Glutamatergic neuron (in vitro differentiated cells): Measurements from ENCODE around the gene TMC3. TPM values are rescaled to one million over a fixed set of nuclear protein-coding genes. Genes with fewer than 3 reads are reported as not detected.
"Not testable (repeated sequence)": the region's sequence is repeated elsewhere in the genome, so short reads cannot be mapped to it uniquely, and the experiment has no call there.

Experiments used
- DNase-seq: peaks from one replicate; pipeline ENCODE4 v3.0.0; 2022
- H3K27ac Mint-ChIP-seq: one replicate; pipeline ENCODE4 v1.8.0; 2020; ENCODE audit warnings: mild to moderate bottlenecking, mixed read lengths, inconsistent platforms; ENCODE audit not compliant: unreplicated experiment
- H3K27me3 Mint-ChIP-seq: one replicate; pipeline ENCODE4 v1.8.0; 2020; ENCODE audit warnings: mild to moderate bottlenecking, moderate library complexity, mixed read lengths, inconsistent platforms; ENCODE audit not compliant: unreplicated experiment
- H3K36me3 Mint-ChIP-seq: one replicate; pipeline ENCODE4 v1.8.0; 2020; ENCODE audit warnings: mild to moderate bottlenecking, mixed read lengths, inconsistent platforms; ENCODE audit not compliant: unreplicated experiment
- H3K4me1 Mint-ChIP-seq: one replicate; pipeline ENCODE4 v1.8.0; 2020; ENCODE audit warnings: mild to moderate bottlenecking, low read depth, mixed read lengths, inconsistent platforms; ENCODE audit not compliant: unreplicated experiment
- H3K4me3 Mint-ChIP-seq: one replicate; pipeline ENCODE4 v1.8.0; 2020; ENCODE audit warnings: mild to moderate bottlenecking, mixed read lengths, inconsistent platforms; ENCODE audit not compliant: unreplicated experiment
- H3K9me3 Mint-ChIP-seq: one replicate; pipeline ENCODE4 v1.8.0; 2020; ENCODE audit warnings: mild to moderate bottlenecking, moderate library complexity, mixed read lengths, inconsistent platforms; ENCODE audit not compliant: unreplicated experiment
- CTCF ChIP-seq: fragments of 200-600 bp; sonication (generic); IDR thresholded peaks from one replicate; pipeline ENCODE4 v1.5.0; 2021; ENCODE audit not compliant: partially characterized antibody, unreplicated experiment
- total RNA-seq: library from RNA; stranded (reverse); fragmentation: NEBNext Ultra II Directional; extraction: Animal tissue kit (Norgen Biotek cat#: 25700); gene quantifications from one replicate; pipeline ENCODE4 v1.2.1, GENCODE V29; 2021; ENCODE audit not compliant: unreplicated experiment

TMC3 gene
- total RNA-seq, 1 donor from 2014 or later: not detected

GRCh38 chr15:81331600-81331999, 42.4 kb downstream of the TMC3 start:
- no peaks in the 10 kb centered on the region for H3K36me3 Mint-ChIP-seq
- H3K4me3 Mint-ChIP-seq: no peak overlapping the region
- H3K27me3 Mint-ChIP-seq: peaks cover 2% of the 10 kb centered on the region
- no peak overlapping the region for H3K27ac Mint-ChIP-seq
- H3K4me1 Mint-ChIP-seq: peaks cover 14% of the 10 kb centered on the region
- no peak for TF ChIP-seq CTCF
- no peak for DNase-seq
- no peaks in the 10 kb centered on the region for H3K9me3 Mint-ChIP-seq

- not testable (repeated sequence) for H3K36me3 Mint-ChIP-seq, DNase-seq, H3K27me3 Mint-ChIP-seq, H3K9me3 Mint-ChIP-seq, H3K27ac Mint-ChIP-seq, H3K4me3 Mint-ChIP-seq
- H3K4me1 Mint-ChIP-seq: peaks cover 14% of the 10 kb centered on the region
Measured at GRCh38 chr15:81331141-81331540, 42.9 kb downstream of the TMC3 start.

- Mint-ChIP-seq H3K4me3 (no peak overlapping the region), H3K27me3 (peaks cover 2% of the 10 kb centered on the region)
Measured at GRCh38 chr15:81330366-81331090, 43.5 kb downstream of the TMC3 start.

GRCh38 chr15:81329446-81329845, 44.6 kb downstream of the TMC3 start:
- H3K36me3 Mint-ChIP-seq: no peaks in the 10 kb centered on the region
- no peaks in the 10 kb centered on the region for H3K9me3 Mint-ChIP-seq
- TF ChIP-seq CTCF: no peak
- H3K4me1 Mint-ChIP-seq: peaks cover 2% of the 10 kb centered on the region
- peaks cover 4% of the 10 kb centered on the region for H3K27me3 Mint-ChIP-seq
- H3K4me3 Mint-ChIP-seq: no peak overlapping the region
- DNase-seq: no peak
- no peak overlapping the region for H3K27ac Mint-ChIP-seq

More at GRCh38 chr15:81330366-81331090, 43.5 kb downstream of the TMC3 start:
- H3K9me3 Mint-ChIP-seq: no peaks in the 10 kb centered on the region
- H3K27ac Mint-ChIP-seq: no peak overlapping the region
- H3K36me3 Mint-ChIP-seq: no peaks in the 10 kb centered on the region
- H3K4me1 Mint-ChIP-seq: peaks cover 11% of the 10 kb centered on the region
- TF ChIP-seq CTCF: no peak
- DNase-seq: no peak

- Mint-ChIP-seq H3K9me3 (no peaks in the 10 kb centered on the region), H3K27ac (no peak overlapping the region), H3K27me3 (peaks cover 7% of the 10 kb centered on the region), H3K4me3 (no peak overlapping the region), H3K36me3 (no peaks in the 10 kb centered on the region), H3K4me1 (no peaks in the 10 kb centered on the region)
- TF ChIP-seq CTCF: no peak
- DNase-seq: no peak
Measured at GRCh38 chr15:81327516-81327915, 46.5 kb downstream of the TMC3 start.
